Non-pigmented ciliary epithelial cell (primary cell): ENCODE results near the gene MYCN.

Experiments used
- DNase-seq: peaks from one replicate; pipeline ENCODE4 v3.0.0-alpha.2; 2010; ENCODE audit warnings: low read depth

MYCN gene

DNA sequence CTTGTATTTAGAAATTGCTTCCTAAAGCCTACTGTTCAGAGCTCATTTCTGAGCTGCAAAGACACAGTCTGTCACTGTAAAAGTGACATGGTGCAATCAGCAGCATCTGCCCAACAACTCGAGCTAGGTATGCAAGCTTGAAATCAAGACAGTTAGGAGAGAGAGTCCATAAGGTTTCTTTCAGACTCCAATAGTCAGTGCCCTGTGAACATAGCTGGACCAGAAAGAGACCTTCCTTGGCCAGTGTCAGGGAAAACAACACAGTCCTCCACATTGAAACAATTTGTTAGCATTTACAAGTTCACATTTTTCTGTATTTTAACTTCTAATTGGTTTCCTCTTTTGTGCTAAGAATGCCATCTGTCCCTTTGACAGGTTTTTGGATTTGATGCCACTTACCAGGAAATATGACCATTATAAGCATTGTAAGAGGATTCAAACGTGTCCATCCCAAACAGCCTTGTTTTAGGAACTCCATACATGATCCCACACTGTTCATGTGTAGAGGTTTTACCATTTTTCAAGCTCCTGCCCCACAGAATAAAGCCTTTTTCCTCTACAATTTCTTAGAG, 8.9 kb upstream of the MYCN start:
- DNase-seq: no peak

DNA sequence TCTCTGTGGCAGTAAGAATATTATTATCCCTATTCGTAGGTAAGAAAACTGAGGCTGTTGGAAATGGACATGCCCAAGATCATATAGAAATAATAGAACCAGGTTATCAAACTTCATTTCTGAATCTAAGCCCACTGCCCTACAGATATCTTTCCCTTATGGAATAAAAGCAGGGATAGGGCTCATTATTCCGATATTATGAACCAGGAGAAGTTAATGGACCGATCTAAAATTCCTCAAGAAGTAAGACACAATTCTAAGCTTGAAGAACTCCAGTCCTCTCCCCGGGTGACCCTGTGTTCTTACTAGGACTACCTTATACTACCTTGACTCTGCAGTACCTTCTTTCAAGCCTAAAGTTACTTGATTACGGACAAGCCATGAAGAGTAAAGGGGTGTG, 8.4 kb upstream of the MYCN start:
- DNase-seq: no peak

DNA sequence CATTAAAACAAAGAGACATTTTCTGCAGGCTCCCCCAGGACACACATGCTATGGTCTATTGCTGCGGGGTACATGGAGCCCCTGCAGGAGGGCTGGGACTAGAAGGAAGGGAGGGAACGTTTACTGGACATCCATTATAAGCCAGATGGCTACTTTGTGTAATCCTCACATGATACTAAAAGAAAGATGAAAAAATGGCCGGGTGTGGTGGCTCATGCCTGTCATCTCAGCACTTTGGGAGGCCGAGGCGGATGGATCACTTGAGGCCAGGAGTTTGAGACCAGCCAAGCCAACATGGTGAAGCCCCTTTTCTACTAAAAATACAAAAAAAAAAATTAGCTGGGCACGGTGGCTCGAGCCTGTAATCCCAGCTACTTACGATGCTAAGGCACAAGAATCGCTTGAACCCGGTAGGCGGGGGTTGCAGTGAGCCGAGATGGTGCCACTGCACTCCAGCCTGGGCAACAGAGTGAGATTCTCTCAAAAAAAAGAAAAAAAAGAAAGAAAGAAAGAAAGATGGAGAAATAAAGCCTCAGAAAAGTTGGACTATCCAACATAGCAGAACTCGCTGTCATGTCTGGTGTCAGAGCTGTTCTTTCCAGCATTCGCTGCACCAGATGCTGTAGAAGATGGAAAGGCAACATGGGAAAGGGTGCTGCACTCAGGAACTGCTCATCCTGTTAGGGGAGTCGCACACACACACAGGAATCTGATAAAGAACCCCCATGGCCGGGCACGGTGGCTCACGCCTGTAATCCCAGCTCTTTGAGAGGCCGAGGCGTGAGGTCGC, 7.8 kb upstream of the MYCN start:
- no peak for DNase-seq

DNA sequence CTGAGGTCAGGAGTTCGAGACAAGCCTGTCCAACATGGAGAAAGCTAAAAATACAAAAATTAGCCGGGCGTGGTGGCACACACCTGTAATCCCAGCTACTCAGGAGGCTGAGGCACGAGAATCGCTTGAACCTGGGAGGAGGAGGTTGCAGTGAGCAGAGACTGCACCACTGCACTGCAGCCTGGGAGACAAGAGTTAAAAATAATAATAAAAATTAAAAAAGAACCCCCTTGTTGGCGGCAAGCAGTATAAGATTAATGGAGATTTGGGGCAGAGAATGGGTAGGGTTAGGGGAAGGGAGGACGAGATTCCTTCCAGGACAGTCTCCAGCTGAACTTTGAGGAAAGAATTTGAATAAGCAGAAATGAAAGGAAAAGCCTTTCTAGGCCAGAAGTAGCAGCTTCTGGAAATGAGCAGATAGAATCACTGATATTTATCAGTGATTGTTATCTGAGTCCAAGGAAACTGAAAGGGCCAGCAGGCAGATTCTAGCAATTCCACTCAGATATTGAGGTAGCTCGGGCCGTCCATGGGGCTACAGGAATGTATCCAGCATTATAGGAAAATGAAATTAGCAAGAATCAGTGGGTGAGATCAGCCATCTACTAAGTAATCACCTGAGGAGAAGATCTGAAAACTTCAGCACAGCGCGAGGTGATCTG, 7.0 kb upstream of the MYCN start:
- DNase-seq: no peak

DNA sequence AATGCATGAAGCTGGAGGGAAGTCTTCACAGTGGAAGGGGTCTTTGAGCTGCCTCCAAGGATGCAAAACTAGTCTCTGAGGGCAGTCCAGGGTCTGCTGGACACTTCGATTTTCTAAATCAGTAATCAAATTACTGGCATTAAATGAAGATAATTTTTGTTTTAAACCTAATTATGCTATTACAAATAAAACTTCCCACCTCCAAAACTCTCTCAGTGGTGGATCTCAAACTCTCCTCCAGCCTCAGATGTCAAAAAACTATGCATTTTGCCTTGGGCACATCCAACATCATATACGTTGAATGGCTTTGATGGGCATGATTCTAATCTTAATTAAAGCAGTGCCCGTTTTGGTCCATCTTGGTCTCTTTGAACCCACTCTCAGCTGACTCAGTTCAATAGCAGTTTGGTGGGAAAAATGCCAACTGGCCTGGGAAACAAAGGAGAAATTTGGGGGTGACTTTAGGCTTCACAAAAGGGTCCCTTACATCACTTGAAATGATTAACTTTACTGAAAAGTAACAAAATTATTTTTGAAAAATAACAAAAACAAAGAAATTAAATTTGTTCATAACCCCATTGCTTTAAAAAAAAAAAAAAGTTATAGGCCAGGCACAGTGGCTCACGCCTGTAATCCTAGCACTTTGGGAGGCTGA, 5.9 kb upstream of the MYCN start:
- DNase-seq: no peak

DNA sequence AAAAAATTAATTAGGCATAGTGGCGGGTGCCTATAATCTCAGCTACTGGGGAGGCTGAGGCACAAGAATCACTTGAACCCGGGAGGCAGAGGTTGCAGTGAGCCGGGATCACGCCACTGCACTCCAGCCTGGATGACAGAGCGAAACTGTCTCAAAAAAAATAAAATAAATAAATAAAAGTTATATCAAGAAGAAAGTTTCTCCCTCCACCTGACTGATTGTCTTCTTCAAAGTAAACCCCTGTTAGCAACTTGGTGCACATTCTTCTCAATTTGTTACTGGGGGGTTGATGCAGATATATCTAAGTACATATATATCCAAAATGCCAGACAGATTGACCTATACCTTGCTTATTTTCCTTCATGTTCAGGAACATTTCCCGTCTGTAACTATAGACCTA, 5.2 kb upstream of the MYCN start:
- no peak for DNase-seq

DNA sequence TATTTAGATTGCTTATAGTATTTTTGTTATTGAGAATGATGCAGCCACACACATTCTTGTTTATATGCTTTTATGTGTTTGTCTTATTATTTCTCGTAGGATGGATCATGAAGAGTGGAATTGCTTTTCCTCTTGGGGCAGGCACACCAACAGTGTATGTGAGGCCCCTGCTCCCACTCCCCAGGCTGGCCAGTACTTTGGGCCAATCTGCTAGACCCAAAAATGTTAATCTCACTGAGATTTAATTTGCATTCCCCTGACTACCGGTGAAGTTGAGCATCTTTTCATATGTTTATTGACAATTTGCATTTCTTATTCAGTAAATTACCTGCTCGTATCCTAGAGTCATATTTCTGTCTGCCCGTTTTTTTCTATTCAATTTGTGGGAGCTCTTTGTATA, 4.7 kb upstream of the MYCN start:
- DNase-seq: no peak

DNA sequence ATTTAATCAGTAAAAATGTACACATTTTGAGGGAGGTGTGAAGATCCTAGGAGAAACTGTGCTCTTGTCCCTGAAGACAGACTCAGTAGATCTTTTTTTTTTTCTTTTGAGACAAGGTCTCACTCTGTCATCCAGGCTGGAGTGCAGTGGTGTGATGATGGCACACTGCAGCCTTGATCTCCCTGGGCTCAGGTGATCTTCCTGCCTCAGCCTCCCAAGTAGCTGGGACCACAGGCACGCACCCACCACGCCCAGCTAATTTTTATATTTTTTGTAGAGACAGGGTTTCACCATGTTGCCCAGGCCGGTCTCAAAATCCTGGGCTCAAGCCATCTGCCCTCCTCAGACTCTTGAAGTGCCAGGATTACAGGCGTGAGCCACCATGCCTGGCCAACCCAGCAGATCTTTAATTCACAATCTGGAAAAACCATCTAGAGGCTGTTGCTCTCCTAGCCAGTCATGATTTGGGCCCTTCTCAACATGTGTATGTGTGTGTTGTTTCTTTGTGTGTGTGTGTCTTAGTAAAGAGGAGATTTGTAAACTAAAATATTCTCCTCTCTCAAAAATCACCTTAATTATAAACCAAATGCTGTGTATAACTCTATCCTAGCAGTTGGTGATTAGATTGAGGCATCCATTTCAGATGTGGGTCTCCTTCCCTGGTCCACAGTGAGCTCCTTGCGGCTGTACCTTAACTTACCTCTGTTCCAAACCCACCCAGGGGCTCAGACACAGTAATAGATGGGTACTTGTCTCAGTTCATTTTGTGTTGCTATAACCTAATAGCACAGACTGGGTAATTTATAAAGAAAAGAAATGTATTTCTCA, 3.9 kb upstream of the MYCN start:
- DNase-seq: no peak

DNA sequence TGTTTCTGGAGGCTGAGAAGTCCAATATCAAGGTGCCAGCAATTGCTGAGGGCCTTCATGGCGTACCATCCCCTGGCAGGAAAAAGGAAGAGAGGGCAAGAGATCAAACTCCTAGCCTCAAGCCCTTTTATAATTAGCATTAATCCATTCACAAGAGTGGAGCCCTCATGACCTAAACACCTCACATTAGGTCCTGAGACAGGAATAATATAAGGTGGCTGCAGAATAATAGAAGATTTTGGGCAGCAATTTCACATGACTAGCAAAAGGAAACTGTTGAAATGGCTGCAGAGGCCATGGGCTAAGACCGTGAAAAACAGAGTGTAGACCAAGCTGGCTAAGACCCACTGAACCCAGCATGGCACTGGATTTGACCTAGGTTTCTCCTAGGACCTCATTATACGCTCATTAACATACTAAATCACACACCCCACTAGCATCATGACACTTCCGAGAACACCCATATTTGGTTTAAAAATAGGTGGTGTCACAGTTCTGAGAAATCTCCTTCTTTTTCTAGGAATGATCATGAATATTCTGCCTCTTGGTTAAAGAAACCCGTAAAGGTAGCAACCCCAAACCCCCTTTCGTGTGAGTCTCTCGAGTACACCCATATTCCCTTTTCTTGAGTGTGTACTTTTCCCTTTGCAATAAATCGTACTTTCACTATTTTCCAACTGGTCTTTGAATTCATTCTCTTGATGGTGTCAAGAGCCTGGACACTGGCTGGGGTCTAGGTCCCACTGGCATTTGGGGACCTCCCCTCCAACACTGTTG, 3.1 kb upstream of the MYCN start:
- no peak for DNase-seq

DNA sequence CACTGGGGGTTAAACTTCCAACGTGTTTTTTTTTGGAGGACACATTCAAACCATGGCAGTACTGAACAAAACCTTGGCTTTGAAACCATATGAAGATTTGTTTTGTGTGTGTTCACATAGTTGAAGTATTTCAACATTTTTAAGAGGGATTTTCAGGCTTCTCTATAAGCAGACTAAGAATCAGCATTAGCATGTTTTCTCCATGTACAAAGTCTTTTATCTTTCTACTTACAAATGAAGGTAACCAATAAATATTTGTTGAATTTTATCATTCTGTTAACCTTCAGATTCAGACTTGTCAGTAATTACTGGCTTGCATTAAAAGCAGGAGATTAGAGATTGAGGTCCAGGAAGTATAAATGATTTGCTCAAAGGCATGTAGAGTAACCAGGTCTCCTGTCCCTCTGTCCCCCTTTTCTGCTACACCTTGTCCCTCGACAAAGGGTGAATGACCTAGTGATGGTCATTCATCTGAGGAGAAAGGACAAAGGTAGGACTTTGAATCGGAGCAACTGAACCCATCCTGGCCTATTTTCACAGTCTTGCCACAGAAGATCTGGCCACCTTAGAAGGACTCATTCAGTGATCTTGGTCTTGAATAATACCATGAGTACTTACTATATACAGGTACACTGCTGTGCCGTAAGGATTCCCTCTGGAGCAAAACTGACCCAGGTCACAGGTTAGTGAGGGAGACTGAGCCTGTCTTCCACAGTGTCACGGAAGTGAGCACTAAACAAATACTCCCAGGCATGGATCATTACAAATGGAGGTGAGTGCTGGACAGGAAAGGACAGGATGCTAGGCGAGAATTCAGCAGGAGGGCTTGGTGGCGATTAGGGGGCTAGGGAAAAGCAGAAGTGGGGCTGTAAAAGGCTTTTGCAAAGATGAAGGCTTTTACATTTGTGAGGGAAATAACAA, 2.2 kb upstream of the MYCN start:
- no peak for DNase-seq

DNA sequence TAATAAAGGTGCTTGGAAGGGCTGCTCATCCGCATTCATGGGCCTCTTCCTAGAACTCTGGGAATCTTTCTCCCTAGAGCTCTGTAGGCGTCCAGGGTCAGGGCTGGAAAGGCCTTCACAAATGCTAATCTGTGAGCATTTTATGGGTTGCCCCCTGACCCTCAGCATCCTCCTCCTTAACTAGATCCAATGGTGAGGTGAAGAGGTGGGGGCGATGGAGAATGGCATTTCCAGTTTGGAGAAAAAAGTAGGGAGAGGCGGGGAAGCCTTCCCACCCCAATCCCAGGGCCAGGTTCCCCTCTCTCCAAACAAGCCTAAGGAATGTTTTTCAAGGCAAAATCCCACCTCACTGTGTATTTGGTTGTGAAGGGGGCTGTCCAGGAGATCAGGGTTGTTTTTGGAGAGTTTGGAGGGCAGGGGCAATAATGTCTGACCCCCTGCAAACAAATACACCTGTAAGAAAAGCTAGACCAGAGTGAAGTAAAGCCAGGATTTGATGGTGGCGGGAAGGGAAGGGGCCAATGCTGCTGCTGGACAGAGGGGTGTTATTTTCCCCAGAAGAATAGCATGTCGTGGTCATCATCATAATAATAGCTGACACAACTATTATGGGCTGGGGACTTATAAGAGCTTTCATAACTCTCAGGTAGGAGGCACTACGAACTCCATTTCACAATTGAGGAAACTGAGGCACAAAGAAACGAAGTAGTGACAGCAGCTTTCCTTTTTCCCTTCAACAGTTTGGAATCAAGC, 1.4 kb upstream of the MYCN start:
- DNase-seq: no peak

DNA sequence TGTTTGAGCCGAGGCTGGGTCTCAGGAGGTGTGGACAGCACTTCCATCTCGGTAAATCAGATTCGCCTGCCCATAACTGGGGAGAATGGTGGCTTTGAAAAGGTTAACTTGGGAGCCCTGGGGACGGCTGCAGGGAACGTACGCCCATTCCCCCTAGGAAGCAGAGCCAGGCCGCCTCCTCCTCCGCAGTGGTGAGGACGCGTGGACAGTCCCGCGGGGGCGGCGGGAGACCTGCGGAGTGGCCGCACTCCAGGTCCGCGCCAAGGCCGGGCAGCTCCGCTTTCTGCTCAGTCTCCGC, 845 bp upstream of the MYCN start:
- DNase-seq: no peak

DNA sequence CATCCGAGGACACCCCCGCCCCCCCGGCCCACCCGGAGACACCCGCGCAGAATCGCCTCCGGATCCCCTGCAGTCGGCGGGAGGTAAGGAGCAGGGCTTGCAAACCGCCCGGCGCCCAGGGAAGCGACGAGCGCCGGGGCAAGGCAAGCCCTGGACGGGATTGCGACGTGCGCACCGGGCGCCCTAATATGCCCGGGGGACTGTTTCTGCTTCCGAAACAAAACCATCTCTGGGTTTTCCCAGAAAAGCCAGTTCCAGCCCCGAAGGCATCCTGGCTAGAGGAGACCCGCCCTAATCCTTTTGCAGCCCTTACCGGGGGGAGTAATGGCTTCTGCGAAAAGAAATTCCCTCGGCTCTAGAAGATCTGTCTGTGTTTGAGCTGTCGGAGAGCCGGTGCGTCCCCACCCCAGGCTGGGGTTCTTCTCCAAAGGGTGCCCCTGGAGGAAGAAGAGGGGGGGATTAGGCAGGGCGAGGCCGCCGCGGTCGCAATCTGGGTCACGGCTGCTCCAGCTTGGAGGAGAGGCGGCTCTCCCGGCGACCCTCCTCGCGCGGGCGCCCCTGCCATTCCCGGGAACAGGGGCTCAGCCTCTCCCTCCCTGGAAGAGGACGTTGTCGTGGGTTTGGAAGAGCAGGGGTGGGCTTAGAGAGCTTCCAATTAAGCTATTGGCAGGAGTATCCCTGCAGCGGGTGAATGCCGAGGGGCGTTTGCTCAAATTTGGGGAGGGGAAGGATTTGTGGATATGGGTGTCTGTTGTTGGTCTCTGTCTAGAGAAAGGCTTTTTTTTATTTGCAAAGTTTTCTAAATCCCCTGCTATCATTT, 521 bp downstream of the MYCN start:
- DNase-seq: no peak

DNA sequence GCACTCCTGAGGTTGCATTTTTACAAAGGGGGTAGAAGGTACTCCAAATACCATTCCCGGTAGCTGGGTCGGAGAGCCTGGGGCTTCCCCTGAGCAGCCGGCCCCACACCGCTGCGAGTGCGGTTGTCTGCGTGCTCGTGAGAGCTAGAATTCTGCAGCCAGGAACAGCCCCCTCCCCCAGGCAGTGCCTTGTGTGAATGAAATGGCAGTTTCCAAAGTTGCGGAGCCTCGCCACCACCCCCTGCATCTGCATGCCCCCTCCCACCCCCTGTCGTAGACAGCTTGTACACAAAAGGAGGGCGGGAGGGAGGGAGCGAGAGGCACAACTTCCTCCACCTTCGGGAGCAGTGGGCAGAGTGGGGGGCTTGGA, 1.1 kb downstream of the MYCN start:
- DNase-seq: no peak

DNA sequence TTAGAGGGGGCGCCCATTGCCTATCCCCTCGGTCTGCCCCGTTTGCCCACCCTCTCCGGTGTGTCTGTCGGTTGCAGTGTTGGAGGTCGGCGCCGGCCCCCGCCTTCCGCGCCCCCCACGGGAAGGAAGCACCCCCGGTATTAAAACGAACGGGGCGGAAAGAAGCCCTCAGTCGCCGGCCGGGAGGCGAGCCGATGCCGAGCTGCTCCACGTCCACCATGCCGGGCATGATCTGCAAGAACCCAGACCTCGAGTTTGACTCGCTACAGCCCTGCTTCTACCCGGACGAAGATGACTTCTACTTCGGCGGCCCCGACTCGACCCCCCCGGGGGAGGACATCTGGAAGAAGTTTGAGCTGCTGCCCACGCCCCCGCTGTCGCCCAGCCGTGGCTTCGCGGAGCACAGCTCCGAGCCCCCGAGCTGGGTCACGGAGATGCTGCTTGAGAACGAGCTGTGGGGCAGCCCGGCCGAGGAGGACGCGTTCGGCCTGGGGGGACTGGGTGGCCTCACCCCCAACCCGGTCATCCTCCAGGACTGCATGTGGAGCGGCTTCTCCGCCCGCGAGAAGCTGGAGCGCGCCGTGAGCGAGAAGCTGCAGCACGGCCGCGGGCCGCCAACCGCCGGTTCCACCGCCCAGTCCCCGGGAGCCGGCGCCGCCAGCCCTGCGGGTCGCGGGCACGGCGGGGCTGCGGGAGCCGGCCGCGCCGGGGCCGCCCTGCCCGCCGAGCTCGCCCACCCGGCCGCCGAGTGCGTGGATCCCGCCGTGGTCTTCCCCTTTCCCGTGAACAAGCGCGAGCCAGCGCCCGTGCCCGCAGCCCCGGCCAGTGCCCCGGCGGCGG, 1.7 kb downstream of the MYCN start:
- DNase-seq: no peak

DNA sequence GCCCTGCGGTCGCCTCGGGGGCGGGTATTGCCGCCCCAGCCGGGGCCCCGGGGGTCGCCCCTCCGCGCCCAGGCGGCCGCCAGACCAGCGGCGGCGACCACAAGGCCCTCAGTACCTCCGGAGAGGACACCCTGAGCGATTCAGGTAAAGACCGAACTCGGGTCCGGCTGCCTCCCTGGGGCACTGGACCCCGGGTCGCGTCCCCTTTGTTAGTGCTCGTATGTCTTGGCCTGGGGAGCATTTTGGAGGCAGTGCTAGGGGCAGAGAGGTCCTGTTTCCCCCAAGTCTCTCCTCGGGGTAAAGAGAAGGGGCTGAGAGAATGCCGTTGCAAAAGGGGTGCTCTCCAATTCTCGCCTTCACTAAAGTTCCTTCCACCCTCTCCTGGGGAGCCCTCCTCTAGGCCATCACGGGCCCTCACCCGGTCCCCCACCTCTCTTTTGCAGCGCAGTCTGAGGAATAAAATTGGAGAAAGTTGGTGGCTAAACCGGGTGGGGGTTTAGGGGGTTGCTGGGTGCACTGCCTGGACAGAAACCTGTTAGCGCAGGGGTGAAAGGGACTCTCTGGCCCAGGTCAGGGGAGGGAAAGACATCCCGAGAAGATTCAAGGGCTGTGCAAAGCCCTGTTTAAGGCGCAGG, 2.5 kb downstream of the MYCN start:
- DNase-seq: no peak
